C1 segment of cervical spinal cord (tissue), 14 donors: ENCODE measurements around the gene CUX1.
A peak's percentile ranks its signal among the peaks of the same experiment; 100 is the strongest.
"Not testable (repeated sequence)": the region's sequence is repeated elsewhere in the genome, so short reads cannot be mapped to it uniquely, and the experiment has no call there.

ENCODE experiments used
- DNase-seq, 14 donors: peaks; one replicate each; lab custom pipeline; 2025; lab: John Stamatoyannopoulos, UW

The CUX1 gene

DNA sequence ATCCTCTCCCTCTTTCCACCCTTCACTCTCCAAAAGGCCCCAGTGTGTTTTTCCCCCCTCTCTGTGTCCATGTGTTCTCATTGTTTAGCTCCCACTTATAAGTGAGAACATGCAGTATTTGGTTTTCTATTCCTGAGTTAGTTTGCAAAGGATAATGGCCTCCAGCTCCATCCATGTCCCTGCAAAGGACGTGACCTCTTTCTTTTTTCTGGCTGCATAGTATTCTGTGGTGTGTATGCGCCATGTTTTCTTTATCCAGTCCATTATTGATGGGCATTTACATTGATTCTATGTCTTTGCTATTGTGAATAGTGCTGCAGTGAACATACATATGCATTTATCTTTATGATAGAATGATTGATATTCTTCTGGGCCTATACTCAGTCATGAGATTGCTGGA, 31.9 kb downstream of the CUX1 start:
- DNase-seq, result not testable (repeated sequence)

DNA sequence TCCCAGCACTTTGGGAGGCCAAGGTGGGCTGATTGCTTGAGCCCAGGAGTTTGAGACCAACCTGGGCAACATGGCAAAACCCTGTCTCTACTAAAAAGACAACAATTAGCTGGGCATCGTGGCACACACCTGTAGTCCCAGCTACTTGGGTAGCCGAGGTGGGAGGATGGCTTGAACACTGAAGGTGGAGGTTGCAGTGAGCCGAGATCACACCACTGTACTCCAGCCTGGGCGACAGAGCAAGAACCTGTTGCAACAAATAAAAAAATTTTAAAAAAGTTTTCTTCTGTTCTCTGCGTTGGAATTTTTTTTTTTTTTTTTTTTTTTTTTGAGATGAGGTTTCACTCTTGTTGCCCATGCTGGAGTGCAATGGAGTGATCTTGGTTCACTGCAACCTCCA, 34.9 kb downstream of the CUX1 start:
- not testable (repeated sequence) for DNase-seq

DNA sequence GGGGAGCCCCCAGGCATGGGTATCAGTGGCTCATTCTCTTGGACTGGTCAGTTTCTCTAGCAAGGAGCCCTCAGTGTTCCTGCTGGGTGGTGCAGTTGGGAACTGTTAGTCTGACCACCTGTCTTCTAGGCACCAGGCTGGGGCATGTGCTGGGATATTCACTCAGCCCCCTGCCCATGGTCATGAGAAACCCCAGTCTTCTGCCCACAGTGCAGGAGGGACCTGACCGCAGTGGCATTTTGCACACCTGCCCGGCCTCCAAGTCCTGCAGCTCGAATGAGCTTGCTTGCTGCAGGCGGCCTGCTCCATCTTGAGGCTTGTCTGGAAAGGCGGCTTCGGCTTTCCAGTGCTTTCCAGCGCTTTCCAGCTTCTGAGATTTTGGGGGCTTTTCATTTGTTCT, 36.3 kb downstream of the CUX1 start:
- no peak for DNase-seq

DNA sequence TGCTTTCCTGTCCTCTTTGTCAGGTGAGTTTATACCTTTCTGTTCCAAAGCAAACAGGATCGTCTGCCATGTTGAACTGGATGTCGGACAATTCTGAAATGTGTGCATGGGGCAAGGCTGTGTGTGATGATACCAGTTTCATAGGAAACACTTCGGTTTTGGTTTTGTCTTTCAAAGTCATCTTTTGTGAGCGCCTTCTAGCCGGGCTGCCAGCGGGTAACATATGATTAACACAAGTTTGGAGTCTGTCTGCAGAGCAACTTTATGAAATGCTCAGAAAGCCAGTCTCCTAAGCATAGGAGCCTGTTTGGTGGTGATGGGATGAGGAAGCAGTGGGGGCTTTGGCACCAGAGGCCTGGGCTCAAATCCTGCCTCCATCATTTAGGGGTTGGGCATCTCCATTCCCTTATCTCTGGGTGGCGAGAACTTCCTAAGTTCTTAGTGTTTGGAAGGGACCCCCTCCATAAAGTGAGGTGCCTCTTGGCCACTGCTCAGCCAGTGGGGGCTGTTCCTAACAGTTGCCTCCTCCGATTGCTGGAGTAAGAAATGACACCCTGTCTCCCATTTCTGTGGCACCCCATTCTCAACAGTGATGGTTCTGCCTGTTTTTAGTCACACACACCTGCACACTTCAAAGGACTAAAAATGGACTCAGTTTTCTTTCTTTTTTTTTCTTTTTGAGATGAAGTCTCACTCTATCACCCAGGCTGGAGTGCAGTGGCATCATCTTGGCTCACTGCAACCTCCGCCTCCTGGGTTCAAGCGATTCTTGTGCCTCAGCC, 36.8 kb downstream of the CUX1 start:
- DNase-seq, result no peak

DNA sequence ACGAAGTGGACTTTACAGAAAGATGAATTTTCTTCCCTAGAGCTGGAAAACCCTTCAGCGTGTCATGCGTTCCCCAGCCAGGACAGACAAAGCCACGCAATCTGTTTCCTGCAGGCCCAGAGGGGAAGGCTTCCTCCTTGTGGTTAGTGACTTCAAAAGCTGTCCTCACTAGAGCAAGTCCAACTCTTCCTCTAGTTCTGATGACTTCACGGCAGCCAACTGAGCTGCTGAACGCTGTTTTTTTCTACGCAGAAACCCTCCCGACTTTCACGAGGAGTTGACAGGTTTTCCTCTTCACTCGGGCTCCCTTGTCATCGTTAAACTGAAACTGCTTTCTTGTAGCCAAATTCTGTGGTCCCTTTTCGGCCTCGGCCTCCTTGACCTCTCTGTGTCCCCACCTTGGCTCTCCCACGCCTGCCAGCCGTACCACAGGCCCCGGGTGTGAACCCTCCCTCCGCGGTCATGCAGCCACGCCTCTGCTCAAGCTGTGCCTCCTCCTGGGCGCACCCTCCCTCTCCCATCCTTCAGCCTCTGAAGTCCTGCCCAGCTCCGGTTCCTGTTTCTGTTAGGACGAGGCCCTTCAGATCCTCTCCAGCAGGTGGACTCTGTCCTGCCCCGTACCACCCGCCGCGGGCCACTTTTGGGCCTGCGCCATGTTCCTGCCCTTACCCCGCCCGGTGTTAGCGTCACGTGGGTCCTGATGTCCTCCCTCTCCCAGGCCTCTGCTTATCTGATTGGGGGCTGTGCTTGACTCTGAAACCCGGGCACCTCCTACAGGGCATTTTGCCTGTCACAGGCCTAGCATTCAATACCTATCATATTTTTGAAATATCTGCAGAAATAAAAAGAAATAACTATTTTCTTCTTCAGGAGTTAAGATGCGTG, 39.3 kb downstream of the CUX1 start:
- peak in 12 of 14 donors; percentile 12 to 83 (median 61) for DNase-seq

DNA sequence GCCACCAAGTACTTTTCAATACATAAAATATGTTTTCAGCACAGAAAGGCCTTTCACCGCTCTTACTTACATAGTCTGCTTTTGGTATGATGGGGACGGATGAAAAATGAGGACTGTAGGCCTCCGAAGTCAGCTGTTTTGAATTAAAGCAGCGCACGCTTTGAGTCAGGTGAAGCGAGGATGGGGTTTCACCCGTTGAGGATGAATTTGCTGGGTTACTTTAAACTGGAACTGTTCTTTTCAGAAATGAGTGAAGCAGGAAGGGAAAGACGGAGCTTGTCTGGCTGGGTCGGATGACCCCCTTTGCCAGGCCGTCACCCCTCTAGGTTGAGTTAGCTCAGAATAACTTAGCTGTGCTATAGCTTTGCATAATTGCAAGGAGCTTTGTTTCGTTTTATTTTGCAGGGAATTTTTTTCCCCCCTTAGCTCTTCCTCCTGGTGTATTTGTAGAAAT, 40.0 kb downstream of the CUX1 start:
- no peak for DNase-seq

DNA sequence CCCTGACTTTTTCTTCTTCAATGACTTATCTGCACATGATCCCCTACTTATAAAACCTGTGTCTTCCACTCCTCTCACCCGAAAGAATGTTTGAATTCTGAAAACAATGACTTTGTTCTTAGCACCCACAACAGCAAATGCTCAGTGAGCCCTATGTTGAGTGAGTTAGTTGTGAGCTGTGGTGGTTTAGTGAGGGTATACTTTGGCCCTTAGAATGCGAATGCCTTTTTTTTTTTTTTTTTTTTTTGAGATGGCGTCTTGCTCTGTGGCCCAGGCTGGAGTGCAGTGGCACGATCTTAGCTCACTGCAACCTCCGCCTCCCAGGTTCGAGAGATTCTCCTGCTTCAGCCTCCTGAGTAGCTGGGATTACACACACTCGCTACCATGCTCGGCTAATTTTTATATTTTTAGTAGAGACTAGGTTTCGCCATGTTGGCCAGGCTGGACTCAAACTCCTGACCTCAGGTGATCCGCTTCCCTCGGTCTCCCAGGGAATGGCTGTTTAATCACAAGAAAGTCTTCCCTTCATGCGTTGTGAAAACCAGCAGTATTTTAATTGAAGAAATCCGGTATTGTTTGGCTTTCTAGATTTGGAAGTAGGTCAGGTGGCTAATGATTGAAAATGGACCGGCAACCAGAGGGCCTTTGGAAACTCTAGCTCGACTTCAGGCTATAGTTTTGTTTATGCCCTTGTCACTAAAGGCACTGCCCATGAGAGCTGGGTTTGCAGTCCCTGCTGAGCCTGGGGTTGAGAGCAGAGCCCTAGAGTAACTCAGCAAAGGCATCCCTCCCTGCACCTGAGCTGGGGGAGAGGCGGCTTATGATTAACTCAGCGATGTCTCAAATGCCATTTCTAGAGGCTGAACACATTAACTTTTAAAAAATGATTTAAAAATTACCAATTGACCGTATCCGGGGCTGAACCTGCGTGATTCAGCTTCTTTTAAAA, 41.3 kb downstream of the CUX1 start:
- DNase-seq, result no peak

DNA sequence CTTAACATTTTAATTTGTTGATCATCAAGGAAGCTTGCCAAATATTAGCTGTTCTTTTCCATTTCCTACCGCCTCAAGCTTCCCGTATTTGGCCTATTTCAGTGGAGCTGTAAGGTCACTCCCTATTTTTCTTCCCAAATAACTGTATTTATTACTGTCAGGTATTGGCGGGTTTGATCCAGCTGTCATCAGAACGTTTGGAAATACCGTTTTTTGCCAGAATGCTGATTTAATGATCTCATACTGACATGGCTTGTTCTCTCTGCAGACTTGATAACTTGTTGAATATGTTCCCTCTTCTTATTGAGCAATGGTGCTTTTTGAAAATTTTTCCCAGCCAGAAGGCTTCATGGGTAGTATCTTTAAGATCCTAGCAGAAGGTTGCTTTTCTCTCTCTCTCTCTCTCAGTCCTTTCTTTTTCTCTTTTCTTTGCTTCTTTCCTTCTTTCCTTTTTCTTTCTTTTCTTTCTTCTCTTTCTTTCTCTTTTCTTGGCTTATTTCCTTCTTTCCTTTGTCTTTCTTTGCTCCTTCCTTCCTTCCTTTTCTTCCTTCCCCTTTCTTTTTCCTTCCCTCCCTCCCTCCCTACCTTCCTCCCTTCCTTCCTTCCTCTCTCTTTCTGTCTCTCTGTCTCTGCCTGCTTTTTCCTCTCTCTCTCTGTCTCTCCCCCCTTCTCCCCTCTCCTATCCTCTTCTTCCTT, 42.1 kb downstream of the CUX1 start:
- no peak for DNase-seq

DNA sequence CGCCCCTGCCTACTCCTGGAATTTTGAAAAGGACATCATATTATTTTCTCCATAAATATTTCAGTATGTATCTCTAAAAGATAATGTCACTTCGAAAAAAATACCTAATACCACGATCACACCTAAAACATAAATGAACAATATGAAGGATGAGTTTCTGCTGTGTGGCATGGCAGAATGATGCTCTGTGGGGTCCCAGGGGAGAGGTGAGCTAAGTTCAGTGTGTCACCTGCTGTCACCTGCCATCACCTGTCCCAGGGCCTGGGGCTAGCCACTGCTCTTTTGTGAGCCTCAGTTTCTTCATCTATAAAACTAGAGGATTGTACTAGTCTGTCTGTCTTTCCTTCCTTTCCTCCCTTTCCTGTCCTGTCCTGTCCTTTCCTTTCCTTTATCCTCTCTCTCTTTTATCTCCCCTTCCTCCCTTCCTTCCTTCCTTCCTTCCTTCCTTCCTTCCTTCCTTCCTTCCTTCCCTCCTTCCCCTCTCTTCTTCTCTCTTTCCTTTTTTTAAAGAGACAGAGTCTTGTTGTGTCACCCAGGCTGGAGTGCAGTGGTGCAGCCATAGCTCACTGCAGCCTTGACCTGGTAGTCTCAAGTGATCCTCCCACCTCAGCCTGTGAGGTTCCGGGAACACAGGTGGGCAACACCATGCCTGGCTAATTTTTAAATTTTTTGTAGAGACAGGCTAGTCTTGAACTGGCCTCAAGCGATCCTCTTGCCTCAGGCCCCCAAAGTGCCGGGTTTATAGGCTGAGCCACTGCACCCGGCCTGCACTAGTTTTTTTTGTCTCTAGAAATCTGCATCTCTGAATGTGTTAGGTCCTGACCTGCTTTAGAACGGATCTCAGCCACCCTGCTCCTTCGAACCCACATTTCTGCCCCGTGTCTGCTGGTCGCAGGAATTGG, 43.1 kb downstream of the CUX1 start:
- DNase-seq, result no peak

DNA sequence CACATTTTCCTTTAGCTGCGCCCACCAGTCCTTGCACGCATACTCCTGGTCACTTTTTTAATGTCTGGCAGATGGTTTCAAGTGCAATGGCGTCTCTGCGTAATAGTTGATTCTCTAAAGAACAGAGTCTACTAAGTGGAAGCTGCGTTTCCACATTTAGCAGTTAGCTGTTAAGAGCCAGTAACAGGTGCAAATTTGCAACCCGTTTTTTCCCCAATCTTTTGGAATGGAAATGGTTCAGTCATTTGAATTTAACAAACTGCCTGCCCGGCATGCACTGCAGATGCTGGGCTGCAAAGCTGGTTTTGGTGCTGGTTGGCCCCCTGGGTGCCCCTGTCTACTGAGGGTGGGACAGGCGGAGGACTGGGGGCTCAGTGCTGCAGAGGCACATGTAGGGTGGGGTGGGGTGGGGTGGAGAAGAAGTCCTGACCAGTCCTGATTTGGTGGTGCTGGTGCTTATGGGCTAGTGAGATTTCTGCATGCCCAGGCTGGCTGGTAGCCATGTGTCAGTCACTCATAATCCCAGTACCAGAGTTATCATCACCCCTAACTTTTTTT, 43.9 kb downstream of the CUX1 start:
- DNase-seq, result no peak

DNA sequence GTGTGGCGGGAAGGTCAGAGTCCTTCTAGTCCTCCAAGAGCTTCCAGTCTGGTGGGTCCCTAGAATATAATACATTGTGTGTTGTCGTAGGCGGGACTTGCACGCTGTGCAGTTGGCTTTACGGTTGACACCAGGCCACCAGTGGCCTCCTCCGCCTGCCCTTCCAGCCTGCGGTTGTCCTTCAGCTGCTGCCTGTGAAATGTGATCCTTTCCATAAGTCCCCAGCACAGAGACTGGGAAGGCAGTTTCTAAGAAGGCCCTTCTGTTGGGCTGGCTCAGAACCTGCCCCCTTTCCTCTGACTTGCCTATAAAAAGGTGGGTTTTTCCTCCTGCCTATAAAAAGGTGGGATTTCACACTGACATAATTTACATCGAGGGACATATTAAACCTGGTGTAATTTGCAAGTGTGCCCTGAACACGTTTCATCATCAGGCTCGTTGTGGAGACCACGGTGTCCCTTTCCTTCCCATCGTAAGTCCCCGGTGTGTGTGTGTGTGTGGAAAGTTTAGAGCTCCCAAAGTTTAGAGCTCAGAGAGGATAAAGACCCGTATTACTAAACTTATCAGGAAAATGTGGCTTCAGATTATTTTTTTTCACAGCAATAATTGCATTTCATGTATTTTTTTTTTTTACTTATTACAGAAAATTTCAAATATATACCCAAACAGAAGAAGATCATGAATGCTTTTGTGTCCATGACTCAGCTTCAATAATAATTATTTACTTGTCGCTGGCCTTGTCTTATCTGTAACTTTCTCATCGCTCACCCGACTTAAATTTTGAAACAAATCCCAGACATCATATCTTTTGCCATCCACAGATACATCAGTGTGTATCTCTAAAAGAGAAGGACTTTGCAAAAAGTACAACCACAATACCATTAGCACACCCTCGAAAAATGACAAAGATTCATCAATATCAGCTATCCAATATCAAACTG, 45.1 kb downstream of the CUX1 start:
- no peak for DNase-seq

DNA sequence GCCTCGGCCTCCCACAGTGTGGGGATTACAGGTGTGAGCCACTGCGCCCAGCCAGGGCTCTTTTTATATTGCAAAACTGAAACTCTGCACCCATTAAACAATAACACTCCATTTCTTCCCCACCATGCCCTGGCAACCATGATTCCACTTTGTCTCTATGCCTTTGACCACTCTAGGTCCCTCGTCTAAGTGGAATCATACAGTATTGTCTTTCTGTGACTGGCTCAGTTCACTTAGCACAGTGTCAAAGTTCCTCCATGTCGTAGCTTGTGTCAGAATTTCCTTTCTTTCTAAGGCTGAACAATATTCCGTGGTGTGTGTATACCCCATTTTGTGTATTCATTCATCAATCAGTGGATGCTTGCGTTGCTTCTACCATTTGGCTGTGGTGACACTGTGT, 46.2 kb downstream of the CUX1 start:
- DNase-seq, result no peak

DNA sequence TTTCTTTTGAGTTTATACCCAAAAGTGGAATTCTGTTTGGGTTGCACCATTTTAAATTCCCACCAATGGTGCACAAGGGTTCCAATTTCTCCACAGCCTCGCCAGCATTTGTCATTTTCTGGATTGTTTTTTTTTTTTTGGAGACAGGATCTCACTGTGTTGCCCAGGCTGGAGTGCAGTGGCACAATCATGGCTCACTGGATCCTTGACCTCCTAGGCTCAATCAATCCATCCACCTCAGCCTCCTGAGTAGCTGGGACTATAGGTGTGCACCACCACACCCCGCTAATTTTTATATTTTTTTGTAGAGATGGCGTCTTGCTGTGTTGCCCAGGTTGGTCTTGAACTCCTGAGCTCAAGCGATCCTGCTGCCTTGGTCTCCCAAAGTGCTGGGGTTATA, 46.6 kb downstream of the CUX1 start:
- DNase-seq, result no peak

DNA sequence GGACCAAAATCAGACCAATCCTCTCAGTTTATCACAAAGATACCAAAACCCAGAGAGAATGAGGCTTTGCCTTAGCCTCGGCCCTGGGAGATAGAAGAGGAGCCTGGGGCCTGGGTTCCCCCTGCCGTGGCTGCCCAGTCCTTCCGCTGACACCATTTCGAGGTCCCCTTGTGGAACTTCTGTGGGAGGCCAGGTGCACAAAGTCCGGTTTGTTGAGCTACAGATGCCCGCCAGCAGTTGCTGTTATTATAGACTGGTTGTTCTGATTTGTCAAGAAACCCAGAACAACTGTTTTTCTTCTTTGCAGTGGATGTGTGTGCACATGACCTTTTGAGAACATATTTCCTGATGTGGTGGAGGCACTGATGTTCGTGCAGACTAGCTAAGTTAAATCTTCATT, 47.6 kb downstream of the CUX1 start:
- DNase-seq, result no peak

DNA sequence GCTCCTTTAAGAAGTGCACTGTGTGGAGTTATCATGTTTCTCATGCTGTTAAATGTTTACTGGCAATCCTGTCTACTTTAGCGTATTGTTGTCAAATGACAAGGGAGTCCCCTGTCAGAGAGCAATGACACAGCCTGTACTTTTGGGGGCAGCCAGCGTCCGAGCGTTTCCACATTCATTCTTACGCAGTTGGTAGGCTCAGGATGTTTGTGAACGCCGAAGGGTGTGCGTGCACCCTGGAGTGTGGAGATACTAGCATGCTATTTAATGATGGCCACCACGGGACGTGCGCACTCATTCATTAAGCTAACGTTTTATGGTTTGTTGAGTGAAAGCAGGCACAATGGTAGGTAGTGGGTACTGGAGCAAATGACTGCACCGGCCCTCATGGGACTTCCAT, 48.0 kb downstream of the CUX1 start:
- no peak for DNase-seq

DNA sequence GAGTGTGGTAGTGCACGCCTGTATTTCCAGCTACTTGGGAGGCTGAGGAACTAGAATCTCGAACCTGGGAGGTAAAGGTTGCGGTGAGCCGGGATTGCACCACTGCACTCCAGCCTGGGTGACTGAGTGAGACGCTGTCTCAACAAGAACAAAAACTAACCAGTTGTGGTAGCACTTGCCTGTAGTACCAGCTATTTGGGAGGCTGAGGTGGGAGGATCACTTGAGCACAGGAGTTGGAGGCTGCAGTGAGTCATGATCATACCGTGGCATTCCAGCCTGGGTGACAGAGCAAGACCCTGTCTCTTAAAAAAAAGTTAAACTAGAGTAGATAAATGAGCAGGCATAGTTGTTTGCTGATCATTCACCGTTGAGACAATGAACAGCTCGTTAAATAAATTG, 48.9 kb downstream of the CUX1 start:
- no peak for DNase-seq

DNA sequence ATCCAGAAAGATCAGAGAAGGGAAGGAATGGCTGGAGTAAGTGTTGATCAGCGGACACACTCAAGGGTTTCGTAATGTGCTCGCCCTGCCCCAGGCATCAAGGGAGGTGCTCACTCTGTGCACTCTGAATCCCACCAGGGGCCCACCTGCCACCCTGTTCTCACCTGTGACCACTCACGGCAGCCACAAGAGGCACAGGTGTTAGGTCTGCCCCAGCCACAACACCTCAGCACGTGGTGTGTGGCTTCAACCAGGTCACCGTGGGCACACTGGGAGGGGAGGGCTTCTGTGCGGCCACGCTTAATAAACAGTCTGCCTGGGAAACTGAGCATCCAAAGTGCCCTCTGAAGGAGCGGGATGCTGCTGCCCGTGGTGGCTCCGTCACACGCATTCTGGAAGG, 49.8 kb downstream of the CUX1 start:
- DNase-seq, result no peak

DNA sequence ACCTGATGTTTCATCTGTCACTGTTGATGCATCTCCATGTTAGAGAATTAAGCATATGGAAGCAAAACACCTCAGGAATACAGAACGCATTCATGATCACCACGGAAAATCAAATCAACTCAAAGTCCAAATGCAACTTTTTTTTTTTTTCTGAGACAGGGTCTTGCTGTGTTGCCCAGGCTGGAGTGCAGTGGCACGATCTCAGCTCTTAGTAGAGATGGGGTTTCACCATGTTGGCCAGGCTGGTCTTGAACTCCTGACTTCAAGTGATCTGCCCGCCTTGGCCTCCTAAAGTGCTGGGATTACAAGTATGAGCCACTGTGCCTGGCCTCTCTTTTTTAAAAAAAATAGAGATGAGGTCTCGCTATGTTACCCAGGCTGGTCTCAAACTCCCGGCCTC, 50.3 kb downstream of the CUX1 start:
- DNase-seq, result not testable (repeated sequence)
